HG03064 (cell line): Measurements from ENCODE around the gene TIMP4.

Experiments
- ATAC-seq: cut with Tn5 transposase; IDR thresholded peaks from one replicate; pipeline ENCODE4 v1.9.1; 2021; ENCODE audit warnings: low read depth; ENCODE audit not compliant: unreplicated experiment

TIMP4 gene

DNA sequence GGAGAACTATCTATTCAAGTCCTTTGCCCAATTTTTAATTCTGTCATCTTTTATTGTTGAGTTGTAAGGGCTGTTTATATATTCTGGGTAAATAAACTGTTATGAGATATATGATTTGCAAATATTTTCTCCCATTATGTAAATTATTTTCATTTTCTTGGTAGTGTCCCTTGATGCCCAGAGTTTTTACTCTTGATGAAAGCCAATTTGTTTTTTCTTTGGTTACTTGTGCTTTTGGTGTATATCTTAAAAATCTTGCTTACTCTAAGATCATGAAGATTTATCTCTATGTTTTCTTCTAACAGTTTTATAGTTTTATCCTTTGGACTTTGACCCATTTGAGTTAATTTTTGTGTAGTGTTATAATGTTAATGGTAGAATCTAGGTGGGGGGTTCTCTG, 44.5 kb downstream of the TIMP4 start:
- no peak for ATAC-seq

GRCh38 chr3:12107071-12107713, 51.5 kb downstream of the TIMP4 start:
- no peak for ATAC-seq
